SH-SY5Y (cell line): ENCODE measurements around the gene CCDC74B.

ENCODE experiments used
- GATA2 ChIP-seq: IDR thresholded peaks from 2 replicates; pipeline ENCODE4 v1.6.1; 2011; ENCODE audit warnings: mild to moderate bottlenecking, low read depth, low read length
- GATA3 ChIP-seq: IDR thresholded peaks from 2 replicates; pipeline ENCODE4 v1.6.1; 2011; ENCODE audit warnings: low read depth, mild to moderate bottlenecking, low read length, moderate library complexity

- TF ChIP-seq GATA3, result no peak
- TF ChIP-seq GATA2, result peak; percentile 70
Observed at GRCh38 chr2:130183512-130184373, 38.8 kb upstream of the CCDC74B start.
